HepG2 (cell line): ENCODE data around the gene CLEC18B. TPM values are rescaled to one million over a fixed set of nuclear protein-coding genes. Genes with fewer than 3 reads are reported as not detected.
A peak's percentile ranks its signal among the peaks of the same experiment; 100 is the strongest.

ENCODE experiments used
- ATAC-seq: fragments of 200-7000 bp; cut with Tn5 transposase; 3 replicates; pipeline ENCODE4 v1.9.1; 2020; ENCODE audit warnings: mild to moderate bottlenecking, moderate library complexity
- BruUV-seq: library from RNA; stranded (reverse); fragments of 400-500 nt; replicated peaks from 2 replicates; lab custom pipeline; 2021; lab: Mats Ljungman, UMichigan
- CTCF ChIA-PET: fragments of 300-600 bp; formaldehyde crosslinking; extraction: SDS; loops from one replicate; lab custom pipeline; 2021; ENCODE audit warnings: low total read pairs, inconsistent platforms, low intra/inter-chr PET ratio; lab: Yijun Ruan, JAX
- POLR2A ChIA-PET: fragments of 350-600 bp; sonication (Branson Sonifier 250); formaldehyde crosslinking; loops from one replicate; lab custom pipeline; 2020; ENCODE audit warnings: antibody characterized with exemption, inconsistent platforms; lab: Yijun Ruan, JAX
- DNase-seq: peaks from one replicate; pipeline ENCODE4 v3.0.0-alpha.2; 2015; ENCODE audit warnings: low spot score
- FAIRE-seq: peaks from 3 replicates; lab custom pipeline; 2011; peaks lifted over from hg19 to GRCh38; lab: Jason Lieb, UNC
- H2AFZ ChIP-seq: one replicate; pipeline ENCODE4 v1.6.1; 2011; ENCODE audit warnings: low read length, inconsistent platforms
- H3K27ac ChIP-seq: fragments of 300-600 bp; 3 replicates; pipeline ENCODE4 v1.8.0; 2011; ENCODE audit warnings: mixed run types, mild to moderate bottlenecking, mixed read lengths, low read length, inconsistent platforms; ENCODE audit not compliant: insufficient read depth; ENCODE audit errors: extremely low read length
- H3K27me3 ChIP-seq, 2 experiments: fragments of 200-600 bp in 1 of 2; 2 replicates in 1 of 2; 3 replicates in 1 of 2; pipeline versions ENCODE4 v1.6.0 to v1.8.0; 2011; ENCODE audit warnings: low read length in 2 of 2, mild to moderate bottlenecking in 2 of 2, moderate library complexity in 2 of 2, inconsistent platforms in 1 of 2; ENCODE audit not compliant: insufficient read depth in 2 of 2, control insufficient read depth in 1 of 2
- H3K36me3 ChIP-seq, 2 experiments: fragments of 200-600 bp in 1 of 2; replicated peaks in 1 of 2; 2 replicates in 1 of 2; 3 replicates in 1 of 2; pipeline versions ENCODE4 v1.5.1 to v1.8.0; 2011; ENCODE audit warnings: low read length in 2 of 2, inconsistent platforms in 1 of 2; ENCODE audit not compliant: insufficient read depth in 2 of 2, control insufficient read depth in 1 of 2
- H3K4me1 ChIP-seq: 2 replicates; pipeline ENCODE4 v1.5.1; 2012; ENCODE audit warnings: low read length, inconsistent platforms; ENCODE audit not compliant: insufficient read depth
- H3K4me2 ChIP-seq: 2 replicates; pipeline ENCODE4 v1.6.0; 2011; ENCODE audit warnings: low read depth, low read length, inconsistent platforms
- H3K4me3 ChIP-seq, 3 experiments: fragments of 200-600 bp in 1 of 3; sonication (generic), shearing (Covaris generic) in 1 of 3; replicated peaks in 1 of 3; 2 replicates each; pipeline ENCODE4 v1.5.1; 2011 to 2016; ENCODE audit warnings: low read length in 3 of 3, inconsistent platforms in 2 of 3, low read depth in 2 of 3, mild to moderate bottlenecking in 2 of 3, control low read depth in 1 of 3, mixed read lengths in 1 of 3; ENCODE audit not compliant: insufficient read depth in 1 of 3
- H3K79me2 ChIP-seq: one replicate; pipeline ENCODE4 v1.6.1; 2011; ENCODE audit warnings: low read length, inconsistent platforms; ENCODE audit not compliant: insufficient read depth
- H3K9ac ChIP-seq: 2 replicates; pipeline ENCODE4 v1.6.0; 2011; ENCODE audit warnings: mild to moderate bottlenecking, low read depth, low read length, inconsistent platforms; ENCODE audit not compliant: insufficient read depth
- H3K9me3 ChIP-seq: 2 replicates; pipeline ENCODE4 v1.5.1; 2012; ENCODE audit warnings: mild to moderate bottlenecking, low read length
- H4K20me1 ChIP-seq: 2 replicates; pipeline ENCODE4 v1.6.0; 2011; ENCODE audit warnings: inconsistent platforms, mild to moderate bottlenecking, low read length, moderate library complexity; ENCODE audit not compliant: insufficient read depth
- CREB1 ChIP-seq, 2 experiments: fragments of 450-650 bp in 1 of 2; IDR thresholded peaks; 2 replicates each; pipeline ENCODE4 v1.6.1; 2016 to 2017; ENCODE audit warnings: control low read depth in 1 of 2, mild to moderate bottlenecking in 1 of 2, missing compliant biosample characterization in 1 of 2, missing genetic modification characterization in 1 of 2
- HES4 ChIP-seq: sonication (generic); formaldehyde crosslinking; IDR thresholded peaks from 2 replicates; pipeline ENCODE4 v1.9.0; 2021; ENCODE audit warnings: mild to moderate bottlenecking, missing genetic modification reagents, borderline replicate concordance
- HOXA3 ChIP-seq: sonication (generic); formaldehyde crosslinking; IDR thresholded peaks from 2 replicates; pipeline ENCODE4 v1.5.0; 2020; ENCODE audit warnings: missing genetic modification reagents
- WGBS: methylation state at CpG from one replicate; pipeline ENCODE4 v1.1.6; 2017; ENCODE audit warnings: low lambda C conversion rate; 5-methylcytosine and 5-hydroxymethylcytosine counted together
- in situ Hi-C: cut with HindIII; loops from 2 replicates; pipeline ENCODE4 v1.10.0; 2017; ENCODE audit warnings: low pct_unique_long_range_greater_than_20kb; ENCODE audit not compliant: extremely low pct_ligation_motif_present
- intact Hi-C: fragments of 100-400 bp; cut with micrococcal nuclease; formaldehyde crosslinking; loops from one replicate; pipeline ENCODE4 v1.10.0; 2022; ENCODE audit not compliant: unreplicated experiment
- polyA plus RNA-seq, 8 experiments: library from polyadenylated mRNA; depleted of rRNA in 3 of 8; stranded (reverse) in 7 of 8; unstranded in 1 of 8; fragments of >200 nt; fragmentation: Illumina TruSeq in 4 of 8; extraction: Trizol in 4 of 8; gene quantifications; 2 replicates each; pipeline versions ENCODE4 v1.2.1 to v1.2.3, GENCODE V29; 2011 to 2016; ENCODE audit warnings: low read depth in 4 of 8, missing spikeins in 1 of 8, mixed read lengths in 1 of 8; ENCODE audit not compliant: insufficient read depth in 1 of 8
- total RNA-seq, 5 experiments: library from RNA; depleted of rRNA; stranded (reverse); fragments of >200 nt; fragmentation: Illumina TruSeq; extraction: Trizol; gene quantifications; 2 replicates each; pipeline ENCODE4 v1.2.3, GENCODE V29; 2016; ENCODE audit warnings: low read depth in 1 of 5

The CLEC18B gene
- total and polyA plus RNA-seq, 2 of the 13 experiments (the other 11 are each of a cell fraction or from before 2014, with no cell fraction given) = 0.31 to 1.1 TPM

GRCh38 chr16:74448990-74449389 is 27.7 kb upstream of the CLEC18B start:
- Histone ChIP-seq H3K36me3 (peaks cover 12 to 25% of the 10 kb centered on the region in 2 experiments), H4K20me1 (no peaks in the 10 kb centered on the region), H3K27ac (no peak overlapping the region), H3K9ac (no peak overlapping the region), H3K79me2 (no peaks in the 10 kb centered on the region), H2AFZ (no peak overlapping the region), H3K4me2 (no peak overlapping the region), H3K4me1 (peaks cover 17% of the 10 kb centered on the region), H3K9me3 (no peaks in the 10 kb centered on the region), H3K27me3 (no peaks in the 10 kb centered on the region), H3K4me3 (no peak overlapping the region)
- ChIA-PET POLR2A (no interaction called here), CTCF (no interaction called here)
- WGBS = 88% methylated on average over 8 of the region's 8 CpGs
- no peak for ATAC-seq
- no peak for DNase-seq
- BruUV-seq = TSS peak; percentile 5
- intact Hi-C loops (no loop called here), in situ Hi-C loops (no loop called here)
- FAIRE-seq = no peak
- TF ChIP-seq CREB1 (IDR thresholded peaks at IDR 0.05) (no peak), CREB1 (CRISPR knock-in tag; IDR thresholded peaks at IDR 0.05) (no peak), HOXA3 (CRISPR knock-in tag) (0 out of 2 replicates have a peak, but pooled peaks have one; percentile 1)

DNA sequence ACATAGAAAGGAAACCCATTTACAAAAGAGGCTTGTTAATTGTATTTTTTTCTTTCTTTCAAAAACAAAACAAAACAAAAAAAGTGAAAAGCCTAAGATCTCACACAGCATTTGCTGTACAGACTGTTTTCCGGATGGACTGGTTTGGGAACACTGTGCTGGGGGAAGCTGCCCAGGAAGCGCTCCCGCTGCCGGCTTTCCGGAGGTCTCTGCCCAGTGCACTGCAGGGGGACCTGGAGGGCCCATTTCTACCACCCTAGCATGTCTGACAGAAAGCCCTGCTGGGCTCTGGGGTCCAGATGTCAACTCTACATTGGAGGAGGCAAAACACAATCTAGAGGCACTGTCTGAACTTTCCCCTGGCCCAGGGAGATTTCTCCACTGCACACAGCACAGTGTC is 26.3 kb upstream of the CLEC18B start:
- Histone ChIP-seq H3K4me2 (no peak overlapping the region), H3K79me2 (no peaks in the 10 kb centered on the region), H4K20me1 (no peaks in the 10 kb centered on the region), H3K9me3 (no peaks in the 10 kb centered on the region), H3K27me3 (no peaks in the 10 kb centered on the region), H2AFZ (no peak overlapping the region), H3K27ac (no peak overlapping the region), H3K36me3 (peaks cover 6 to 16% of the 10 kb centered on the region in 2 experiments; a peak in 3 of 5 replicates), H3K4me1 (peaks cover 17% of the 10 kb centered on the region), H3K9ac (no peak overlapping the region), H3K4me3 (no peak overlapping the region)
- WGBS = 100% methylated on average over 5 of the region's 5 CpGs
- no peak for TF ChIP-seq HES4 (CRISPR knock-in tag)
- ChIA-PET CTCF (no interaction called here), POLR2A (no interaction called here)
- no TSS peak for BruUV-seq
- ATAC-seq = no peak
- in situ Hi-C loops (no loop called here), intact Hi-C loops (no loop called here)
- DNase-seq = no peak
- no peak for FAIRE-seq
